CD14-positive monocyte (primary cell): Measurements from ENCODE around the gene PELI2. TPM values are rescaled to one million over a fixed set of nuclear protein-coding genes. Genes with fewer than 3 reads are reported as not detected.
A peak's percentile ranks its signal among the peaks of the same experiment; 100 is the strongest.

ENCODE experiments used
- DNase-seq, 3 donors: peaks; one replicate each; pipeline ENCODE4 v3.0.0-alpha.2; 2011 to 2022
- H2AFZ ChIP-seq: 2 replicates; pipeline ENCODE4 v1.6.0; 2012; ENCODE audit warnings: mild to moderate bottlenecking, low read depth, low read length, inconsistent platforms; ENCODE audit not compliant: insufficient read depth, poor library complexity, severe bottlenecking
- H3K27ac ChIP-seq, 2 donors: 1 replicate in 1 of 2; 2 replicates in 1 of 2; pipeline ENCODE4 v1.5.1; 2012 to 2013; ENCODE audit warnings: low read length in 2 of 2, control low read depth in 1 of 2, inconsistent platforms in 1 of 2, low read depth in 1 of 2, mild to moderate bottlenecking in 1 of 2
- H3K27me3 ChIP-seq, 2 donors: one replicate each; pipeline versions ENCODE4 v1.6.0 to v1.6.1; 2011 to 2013; ENCODE audit warnings: low read length in 2 of 2; ENCODE audit not compliant: control insufficient read depth in 2 of 2, insufficient read depth in 2 of 2
- H3K36me3 ChIP-seq, 2 donors: replicated peaks in 1 of 2; 1 replicate in 1 of 2; 2 replicates in 1 of 2; pipeline versions ENCODE4 v1.5.1 to v1.6.1; 2012 to 2013; ENCODE audit warnings: low read length in 2 of 2, control low read depth in 1 of 2, inconsistent platforms in 1 of 2, mild to moderate bottlenecking in 1 of 2; ENCODE audit not compliant: insufficient read depth in 2 of 2, control insufficient read depth in 1 of 2
- H3K4me1 ChIP-seq, 2 donors: 1 replicate in 1 of 2; 2 replicates in 1 of 2; pipeline versions ENCODE4 v1.5.1 to v1.6.1; 2012 to 2013; ENCODE audit warnings: low read length in 2 of 2, control low read depth in 1 of 2, inconsistent platforms in 1 of 2, mild to moderate bottlenecking in 1 of 2, moderate library complexity in 1 of 2; ENCODE audit not compliant: insufficient read depth in 2 of 2, control insufficient read depth in 1 of 2
- H3K4me2 ChIP-seq: replicated peaks from 2 replicates; pipeline ENCODE3; 2012; ENCODE audit warnings: low read length, moderate library complexity, mild to moderate bottlenecking; ENCODE audit not compliant: poor library complexity, severe bottlenecking; ENCODE audit errors: extremely low read depth
- H3K4me3 ChIP-seq, 3 experiments: fragments of 200-600 bp in 1 of 3; sonication (generic) in 1 of 3; replicated peaks in 1 of 3; 1 replicate in 2 of 3; 2 replicates in 1 of 3; pipeline ENCODE4 v1.5.1; 2011 to 2013; ENCODE audit warnings: low read length in 3 of 3, mild to moderate bottlenecking in 3 of 3, control low read depth in 2 of 3, low read depth in 2 of 3, inconsistent platforms in 1 of 3, moderate library complexity in 1 of 3
- H3K79me2 ChIP-seq: 2 replicates; pipeline ENCODE4 v1.6.0; 2012; ENCODE audit warnings: mild to moderate bottlenecking, control low read depth, inconsistent platforms, low read length, moderate library complexity; ENCODE audit not compliant: insufficient read depth
- H3K9ac ChIP-seq: 2 replicates; pipeline ENCODE4 v1.6.0; 2017; ENCODE audit warnings: low read length, mild to moderate bottlenecking; ENCODE audit not compliant: insufficient read depth, poor library complexity, severe bottlenecking
- H3K9me3 ChIP-seq, 2 donors: replicated peaks in 1 of 2; 1 replicate in 1 of 2; 2 replicates in 1 of 2; pipeline versions ENCODE4 v1.5.1 to v1.6.1; 2012 to 2013; ENCODE audit warnings: low read length in 2 of 2, control low read depth in 1 of 2; ENCODE audit not compliant: control insufficient read depth in 1 of 2, insufficient read depth in 1 of 2
- H4K20me1 ChIP-seq: 2 replicates; pipeline ENCODE4 v1.6.0; 2012; ENCODE audit warnings: mild to moderate bottlenecking, low read length, control low read depth, moderate library complexity; ENCODE audit not compliant: insufficient read depth
- H3K27ac Mint-ChIP-seq, 7 donors: one replicate each; pipeline ENCODE4 v1.8.0; 2020; ENCODE audit warnings: mild to moderate bottlenecking in 7 of 7, mixed read lengths in 7 of 7, moderate library complexity in 6 of 7, inconsistent platforms in 2 of 7
- H3K27me3 Mint-ChIP-seq, 3 donors: one replicate each; pipeline ENCODE4 v1.8.0; 2021 to 2022; ENCODE audit warnings: low read depth in 3 of 3, mild to moderate bottlenecking in 3 of 3, mixed read lengths in 3 of 3, moderate library complexity in 3 of 3, inconsistent platforms in 1 of 3
- H3K36me3 Mint-ChIP-seq, 2 donors: one replicate each; pipeline ENCODE4 v1.8.0; 2020; ENCODE audit warnings: mixed read lengths in 2 of 2, inconsistent platforms in 1 of 2, mild to moderate bottlenecking in 1 of 2
- H3K4me1 Mint-ChIP-seq: one replicate; pipeline ENCODE4 v1.8.0; 2020; ENCODE audit warnings: mild to moderate bottlenecking, mixed read lengths
- H3K4me3 Mint-ChIP-seq, 2 donors: one replicate each; pipeline ENCODE4 v1.8.0; 2020; ENCODE audit warnings: mild to moderate bottlenecking in 2 of 2, mixed read lengths in 2 of 2, moderate library complexity in 1 of 2
- H3K9me3 Mint-ChIP-seq, 7 donors: one replicate each; pipeline ENCODE4 v1.8.0; 2020 to 2022; ENCODE audit warnings: mixed read lengths in 7 of 7, mild to moderate bottlenecking in 6 of 7, moderate library complexity in 6 of 7, inconsistent platforms in 2 of 7
- CTCF ChIP-seq: fragments of 200-600 bp; IDR thresholded peaks from one replicate; pipeline ENCODE4 v1.8.0; 2022; ENCODE audit warnings: antibody characterized with exemption, mild to moderate bottlenecking
- WGBS: methylation state at CpG from one replicate; pipeline ENCODE4 v1.1.5; 2013; ENCODE audit warnings: missing lambda C conversion rate; ENCODE audit not compliant: insufficient coverage; 5-methylcytosine and 5-hydroxymethylcytosine counted together
- intact Hi-C, 2 donors: fragments of 100-400 bp; cut with micrococcal nuclease; formaldehyde crosslinking; loops; one replicate each; pipeline versions ENCODE4 v1.15.0 to v1.15.1; 2023
- polyA plus RNA-seq, 3 donors: library from polyadenylated mRNA; depleted of rRNA in 1 of 3; unstranded in 2 of 3; stranded (reverse) in 1 of 3; fragments of 300-500 nt in 2 of 3; fragments of >200 nt in 1 of 3; fragmentation: Illumina TruSeq in 2 of 3; gene quantifications; 1 replicate in 2 of 3; 2 replicates in 1 of 3; pipeline ENCODE4 v1.2.3, GENCODE V29; 2012 to 2021

Gene PELI2
- polyA plus RNA-seq, 3 donors, result 10.1 to 35.8 (median 12.5) TPM

- Histone ChIP-seq H3K27ac (no peak overlapping the region), H3K9ac (no peak overlapping the region), H3K4me1 (peaks cover 2 to 9% of the 10 kb centered on the region in 2 donors), H3K4me3 (no peak overlapping the region), H4K20me1 (peaks cover 100% of the 10 kb centered on the region), H3K9me3 (no peaks in the 10 kb centered on the region), H3K4me2 (no peak overlapping the region), H3K79me2 (peaks cover 81% of the 10 kb centered on the region), H3K36me3 (no peaks in the 10 kb centered on the region), H2AFZ (no peak overlapping the region), H3K27me3 (no peaks in the 10 kb centered on the region)
- Mint-ChIP-seq H3K36me3 (peaks cover 9 to 13% of the 10 kb centered on the region in 2 donors), H3K27ac (no peak overlapping the region), H3K4me1 (peaks cover 15% of the 10 kb centered on the region), H3K9me3 (peaks cover 0 to 2% (median 0%) of the 10 kb centered on the region in 7 donors), H3K4me3 (no peak overlapping the region), H3K27me3 (no peaks in the 10 kb centered on the region)
- no peak for DNase-seq
- no peak for TF ChIP-seq CTCF
- WGBS, result no CpG with 5 or more reads among the region's 2 CpGs
- intact Hi-C loops, result no loop called here
These were observed 92.4 kb downstream of the PELI2 start for GRCh38 chr14:56210571-56210970.

GRCh38 chr14:56211084-56211483 lies 92.9 kb downstream of the PELI2 start:
- H3K4me3 Mint-ChIP-seq, result no peak overlapping the region
- peak overlapping the region in 2 of 7 donors; percentile 4 to 6 for H3K27ac Mint-ChIP-seq
- H4K20me1 ChIP-seq, result peaks cover 100% of the 10 kb centered on the region
- peaks cover 9 to 13% of the 10 kb centered on the region in 2 donors for H3K36me3 Mint-ChIP-seq
- H3K4me1 ChIP-seq, result peaks cover 0 to 4% of the 10 kb centered on the region in 2 donors
- no peaks in the 10 kb centered on the region for H3K27me3 ChIP-seq
- no peak for DNase-seq
- no peak overlapping the region for H3K4me2 ChIP-seq
- H3K27me3 Mint-ChIP-seq, result no peaks in the 10 kb centered on the region
- H3K27ac ChIP-seq, result no peak overlapping the region
- no peak overlapping the region for H2AFZ ChIP-seq
- peaks cover 81% of the 10 kb centered on the region for H3K79me2 ChIP-seq
- H3K4me1 Mint-ChIP-seq, result peaks cover 15% of the 10 kb centered on the region
- intact Hi-C loops, result no loop called here
- no peaks in the 10 kb centered on the region for H3K36me3 ChIP-seq
- 92% methylated on average over 3 of the region's 3 CpGs for WGBS
- no peak overlapping the region for H3K4me3 ChIP-seq
- TF ChIP-seq CTCF, result no peak
- no peaks in the 10 kb centered on the region for H3K9me3 ChIP-seq
- H3K9me3 Mint-ChIP-seq, result peaks cover 0 to 2% (median 0%) of the 10 kb centered on the region in 7 donors
- no peak overlapping the region for H3K9ac ChIP-seq
